ENCODE data around the gene SLC25A4. TPM values are rescaled to one million over a fixed set of nuclear protein-coding genes. Genes with fewer than 3 reads are reported as not detected.

The SLC25A4 gene
- total RNA-seq = 10 to 100 TPM in 1 of 2 donors, 1 to 10 TPM in 1; 4.4 to 30.0 TPM
- polyA plus RNA-seq = 10 to 100 TPM; 23.6 to 64.2 TPM

GRCh38 chr4:185142912-185143600, at the start of gene SLC25A4:
Gene SLC25A4 (plus strand): TSS chr4:185143266. CDS start chr4:185143373, 107 bp downstream.
- TF ChIP-seq NR2F2 (IDR thresholded peaks at IDR 0.05) = peak; percentile 38
- TF ChIP-seq FOXA2 (IDR thresholded peaks at IDR 0.05) = no peak
- peak; percentile 95 for TF ChIP-seq ZBTB33 (IDR thresholded peaks at IDR 0.05)
- no peak for TF ChIP-seq GABPA (IDR thresholded peaks at IDR 0.05 in 1 of 2, conservative IDR thresholded peaks at IDR 0.05 in 1 of 2)
- TF ChIP-seq REST (IDR thresholded peaks at IDR 0.05) = peak; percentile 32
- TF ChIP-seq EGR1 (IDR thresholded peaks at IDR 0.05; ENCODE audit: low read depth in 2 of 2) = peak; percentile 36 to 85
- TF ChIP-seq RXRA (IDR thresholded peaks at IDR 0.05) = peak in 1 of 2 donors; percentile 37
- peak; percentile 14 to 28 for TF ChIP-seq HNF4A (conservative IDR thresholded peaks at IDR 0.05)
- TF ChIP-seq SP1 (IDR thresholded peaks at IDR 0.05) = peak; percentile 59
- no peak for TF ChIP-seq JUND (IDR thresholded peaks at IDR 0.05)
- TF ChIP-seq MAX (IDR thresholded peaks at IDR 0.05) = no peak
- TF ChIP-seq CTCF (IDR thresholded peaks at IDR 0.05; ENCODE audit: low read depth, low read length, missing input control) = peak; percentile 45
- peak in 1 of 2 donors; percentile 7 for TF ChIP-seq RAD21 (IDR thresholded peaks at IDR 0.05)
- peak; percentile 49 for TF ChIP-seq YY1 (IDR thresholded peaks at IDR 0.05)
- WGBS = under 1% methylated on average over 87 of the region's 87 CpGs
- Histone ChIP-seq H3K36me3 (ENCODE audit: control insufficient read depth in 4 of 4, insufficient read depth in 3 of 4, low read depth in 1 of 4, low read length in 3 of 4) (peaks cover 0 to 4% (median 2%) of the 10 kb centered on the region in 4 donors), H3K9me3 (ENCODE audit: control insufficient read depth in 4 of 4, low read length in 3 of 4) (no peaks in the 10 kb centered on the region), H3K4me3 (ENCODE audit: low read depth in 1 of 3, low read length in 3 of 3) (peak within 1 kb of the TSS; percentile 69 to 89 (median 76)), H3K4me1 (ENCODE audit: control insufficient read depth in 4 of 4, insufficient read depth in 4 of 4, low read length in 3 of 4) (peaks cover 0 to 16% (median 11%) of the 10 kb centered on the region in 4 donors), H3K27ac (ENCODE audit: low read depth in 1 of 2, low read length in 2 of 2) (peak within 1 kb of the TSS; percentile 90 to 93), H3K27me3 (ENCODE audit: control insufficient read depth in 4 of 4, insufficient read depth in 4 of 4, low read length in 3 of 4) (no peaks in the 10 kb centered on the region), H3K9ac (ENCODE audit: low read depth in 1 of 2, low read length in 2 of 2) (peak within 1 kb of the TSS; percentile 42 to 79)
- peak; percentile 82 for DNase-seq (ENCODE audit: low spot score)

GRCh38 chr4:185093603-185094002, 49.5 kb upstream of the SLC25A4 start:
- H3K4me3 ChIP-seq (ENCODE audit: low read depth in 1 of 3, low read length in 3 of 3) = no peak overlapping the region
- 89% methylated on average over 3 of the region's 3 CpGs for WGBS
- H3K9ac ChIP-seq (ENCODE audit: low read depth in 1 of 2, low read length in 2 of 2) = no peak overlapping the region

More at GRCh38 chr4:185093603-185094002, 49.5 kb upstream of the SLC25A4 start:
- H3K36me3 ChIP-seq (ENCODE audit: control insufficient read depth in 4 of 4, insufficient read depth in 3 of 4, low read depth in 1 of 4, low read length in 3 of 4) = no peaks in the 10 kb centered on the region
- DNase-seq (ENCODE audit: low spot score) = no peak
- H3K4me1 ChIP-seq (ENCODE audit: control insufficient read depth in 4 of 4, insufficient read depth in 4 of 4, low read length in 3 of 4) = no peaks in the 10 kb centered on the region
- no peaks in the 10 kb centered on the region for H3K9me3 ChIP-seq (ENCODE audit: control insufficient read depth in 4 of 4, low read length in 3 of 4)
- no peak for TF ChIP-seq FOXA1 (IDR thresholded peaks at IDR 0.05)
- TF ChIP-seq YY1 (IDR thresholded peaks at IDR 0.05) = no peak
- TF ChIP-seq CTCF (IDR thresholded peaks at IDR 0.05; ENCODE audit: low read depth, low read length, missing input control) = no peak
- TF ChIP-seq MAX (IDR thresholded peaks at IDR 0.05) = no peak
- TF ChIP-seq SP1 (IDR thresholded peaks at IDR 0.05) = no peak
- no peak for TF ChIP-seq RXRA (IDR thresholded peaks at IDR 0.05)
- no peak for TF ChIP-seq HNF4G (IDR thresholded peaks at IDR 0.05)
- TF ChIP-seq NR2F2 (IDR thresholded peaks at IDR 0.05) = no peak
- no peak for TF ChIP-seq TAF1 (conservative IDR thresholded peaks at IDR 0.05)
- no peak for TF ChIP-seq ATF3 (IDR thresholded peaks at IDR 0.05)
- TF ChIP-seq EGR1 (IDR thresholded peaks at IDR 0.05; ENCODE audit: low read depth in 2 of 2) = no peak
- no peaks in the 10 kb centered on the region for H3K27me3 ChIP-seq (ENCODE audit: control insufficient read depth in 4 of 4, insufficient read depth in 4 of 4, low read length in 3 of 4)
- H3K27ac ChIP-seq (ENCODE audit: low read depth in 1 of 2, low read length in 2 of 2) = no peak overlapping the region
